EH (cell line): ENCODE measurements around the gene SKI.
A peak's percentile ranks its signal among the peaks of the same experiment; 100 is the strongest.

Experiments used
- DNase-seq: peaks from one replicate; pipeline ENCODE4 v3.0.0-alpha.2; 2015; ENCODE audit warnings: low read depth

SKI gene

DNA sequence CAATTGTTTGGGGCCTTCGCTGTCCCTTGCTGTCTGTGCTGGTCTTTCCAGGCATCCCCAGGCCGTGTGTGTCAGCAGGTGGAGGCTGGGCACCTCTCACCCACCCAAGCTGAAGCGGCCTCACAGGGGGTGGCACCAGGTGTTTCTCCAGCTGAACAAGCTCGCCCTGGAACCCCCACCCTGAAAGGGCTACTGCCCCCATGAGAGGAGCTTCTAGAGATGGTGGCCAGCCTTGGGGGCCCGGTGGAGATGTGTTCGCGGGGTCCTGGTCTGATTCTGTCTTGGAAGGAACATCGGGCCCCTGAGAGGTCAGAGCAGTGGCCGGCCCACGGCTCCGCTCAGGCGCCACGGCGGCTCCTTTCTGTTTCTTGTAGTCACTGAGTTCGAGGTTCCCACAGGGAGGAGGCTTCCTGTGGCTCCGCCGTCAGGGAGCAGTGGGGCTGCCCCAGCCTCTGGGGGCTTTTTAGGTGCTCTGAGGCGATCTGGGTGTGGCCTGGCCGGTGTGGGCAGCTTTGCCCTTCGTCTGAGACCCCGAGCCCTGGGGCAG, 46.9 kb downstream of the SKI start:
- DNase-seq: no peak

DNA sequence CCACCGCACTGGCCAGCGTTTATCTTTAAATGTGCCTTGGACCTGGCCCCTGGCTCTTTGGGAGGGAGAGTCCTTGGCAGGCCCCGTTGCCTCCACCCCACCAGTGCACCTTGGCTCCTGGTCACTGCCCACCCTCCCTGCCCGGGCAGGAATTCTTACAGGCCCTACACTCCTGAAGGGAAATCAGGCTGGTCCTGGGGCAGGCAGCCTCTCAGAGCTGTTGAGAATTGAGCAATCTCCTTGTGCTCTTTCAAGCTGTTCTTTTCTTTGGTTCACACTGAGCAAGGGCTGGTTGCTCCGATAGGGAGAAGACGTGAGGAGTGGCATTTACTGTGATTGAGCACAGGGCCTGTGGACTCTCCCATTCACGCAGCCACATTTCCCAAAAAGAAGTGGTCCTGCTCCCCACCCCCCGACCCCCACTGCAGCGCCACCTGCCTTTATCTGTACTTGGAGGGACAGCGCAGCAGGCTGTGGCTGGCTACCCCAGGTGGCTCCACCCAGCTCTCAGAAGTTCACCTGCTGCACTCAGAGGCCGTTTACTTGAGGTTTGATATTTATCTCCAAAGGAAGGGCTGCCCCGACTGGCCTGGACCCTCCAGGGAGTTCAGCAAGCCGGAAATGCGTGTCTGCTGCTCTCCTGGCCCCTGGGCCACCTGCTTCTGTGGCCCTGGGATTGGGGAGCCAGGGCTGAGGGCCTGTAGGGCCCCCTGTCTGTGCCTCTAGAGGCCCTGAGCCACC, 47.8 kb downstream of the SKI start:
- DNase-seq: peak; percentile 40

DNA sequence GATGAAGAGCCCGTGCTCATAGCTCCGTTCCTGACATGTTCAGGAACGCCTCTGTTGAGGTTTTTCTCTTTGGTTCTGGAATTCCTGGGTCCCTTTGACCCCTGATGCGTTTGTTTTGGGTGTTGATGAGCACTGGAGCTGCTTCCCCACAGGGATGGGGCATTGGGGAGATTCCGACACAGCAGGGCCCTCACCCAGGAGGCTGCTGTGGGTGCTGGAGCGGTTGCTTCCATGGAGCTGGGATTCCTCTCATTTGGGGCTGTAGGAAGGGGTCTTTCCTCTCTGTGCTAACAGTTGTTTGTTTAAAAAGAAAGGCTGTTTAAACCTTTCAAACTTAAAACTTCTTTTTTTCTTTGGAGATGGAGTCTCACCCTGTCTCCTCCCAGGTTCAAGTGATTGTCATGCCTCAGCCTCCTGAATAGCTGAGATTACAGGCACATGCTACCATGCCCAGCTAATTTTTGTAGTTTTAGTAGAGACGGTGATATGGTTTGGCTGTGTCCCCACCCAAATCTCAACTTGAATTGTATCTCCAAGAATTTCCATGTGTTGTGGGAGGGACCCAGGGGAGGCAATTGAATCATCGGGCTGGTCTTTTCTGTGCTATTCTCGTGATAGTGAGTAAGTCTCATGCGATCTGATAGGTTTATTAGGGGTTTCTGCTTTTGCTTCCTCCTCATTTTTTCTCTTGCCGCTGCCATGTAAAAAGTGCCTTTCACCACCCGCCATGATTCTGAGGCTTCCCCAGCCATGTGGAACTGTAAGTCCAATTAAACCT, 48.9 kb downstream of the SKI start:
- DNase-seq: peak; percentile 60

DNA sequence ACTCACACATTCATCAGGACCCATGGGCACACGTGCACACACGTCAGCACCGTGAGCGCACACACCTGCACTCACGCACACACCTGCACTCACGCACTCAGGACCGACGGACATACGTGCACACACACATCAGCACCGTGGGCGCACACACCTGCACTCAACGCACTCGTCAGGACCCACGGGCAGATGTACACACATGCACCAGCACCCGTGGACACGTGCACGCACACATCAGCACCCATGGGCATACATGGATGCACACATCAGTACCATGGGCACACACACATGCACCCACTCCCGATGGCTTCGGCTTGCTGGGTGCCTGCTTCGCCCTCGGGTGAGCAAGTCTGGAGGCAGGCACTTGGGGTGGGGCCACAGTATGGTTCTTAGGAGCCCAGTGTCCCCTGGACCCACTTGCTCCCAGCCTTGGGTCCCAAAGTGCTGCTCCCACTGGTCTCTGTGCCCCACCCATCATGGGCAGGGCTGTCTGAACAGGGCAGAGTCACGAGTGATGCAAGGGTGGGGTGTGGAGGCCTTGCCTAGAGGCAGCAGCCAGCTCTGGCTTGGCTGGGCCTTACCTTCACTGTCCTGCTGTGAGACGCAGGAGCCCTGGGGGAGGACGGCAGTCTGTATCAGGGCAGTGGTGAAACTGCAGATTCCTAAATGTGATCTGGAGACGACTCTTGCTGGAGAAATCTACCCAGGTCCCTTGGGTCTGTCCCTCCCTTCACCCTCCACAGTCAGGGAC, 49.8 kb downstream of the SKI start:
- peak; percentile 30 for DNase-seq

DNA sequence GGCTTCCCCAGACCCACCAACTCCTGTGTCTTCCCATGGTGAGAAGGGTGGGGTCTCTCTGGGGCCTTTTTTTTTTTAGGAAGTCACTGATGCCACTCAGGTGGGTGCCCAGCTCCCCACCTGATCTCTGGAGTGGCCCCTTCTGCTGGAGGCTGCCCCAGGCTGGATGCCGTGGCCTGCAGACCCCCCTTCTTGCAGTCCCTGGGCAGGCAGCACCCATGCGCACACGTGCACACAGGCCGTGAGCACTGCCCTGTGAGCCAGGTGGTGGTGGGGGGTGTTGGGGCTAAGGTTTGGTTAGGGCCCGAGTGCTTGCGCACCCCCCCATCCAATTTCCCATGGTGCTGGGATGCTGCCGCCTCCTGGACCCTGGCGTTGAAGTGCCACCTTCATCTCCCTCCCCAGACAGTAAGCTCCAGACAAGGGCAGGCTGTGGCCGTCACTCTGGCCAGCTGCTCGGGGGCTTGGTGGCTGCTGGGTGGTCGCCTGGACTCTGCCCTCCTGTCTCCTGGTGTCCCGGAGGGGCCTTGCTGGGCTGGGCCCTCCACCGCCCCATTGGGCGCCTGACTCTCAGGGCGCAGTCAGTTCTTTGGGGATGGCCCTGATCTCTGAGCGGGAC, 50.6 kb downstream of the SKI start:
- no peak for DNase-seq

DNA sequence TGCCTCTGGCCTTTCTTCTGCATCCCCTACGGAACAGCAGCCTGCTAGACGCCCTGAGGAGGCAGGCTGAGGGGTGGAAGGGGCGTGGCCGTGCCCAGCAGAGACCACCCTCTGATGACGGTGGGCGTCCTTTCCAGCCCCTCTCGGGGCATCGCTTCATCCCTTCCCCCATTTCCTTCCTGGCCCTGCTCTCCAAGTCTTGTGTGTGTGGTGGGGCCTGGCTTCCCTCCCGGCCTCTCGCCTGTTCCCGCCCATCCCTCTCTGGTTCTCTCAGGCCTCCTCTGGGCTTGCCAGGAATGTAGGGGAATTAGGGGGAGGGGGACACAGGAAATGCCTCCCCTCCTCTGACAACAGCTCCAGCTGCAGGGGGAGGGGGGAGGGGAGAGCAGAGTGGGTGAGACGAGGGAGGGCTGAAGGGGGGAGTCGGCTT, 51.1 kb downstream of the SKI start:
- DNase-seq: peak; percentile 95

DNA sequence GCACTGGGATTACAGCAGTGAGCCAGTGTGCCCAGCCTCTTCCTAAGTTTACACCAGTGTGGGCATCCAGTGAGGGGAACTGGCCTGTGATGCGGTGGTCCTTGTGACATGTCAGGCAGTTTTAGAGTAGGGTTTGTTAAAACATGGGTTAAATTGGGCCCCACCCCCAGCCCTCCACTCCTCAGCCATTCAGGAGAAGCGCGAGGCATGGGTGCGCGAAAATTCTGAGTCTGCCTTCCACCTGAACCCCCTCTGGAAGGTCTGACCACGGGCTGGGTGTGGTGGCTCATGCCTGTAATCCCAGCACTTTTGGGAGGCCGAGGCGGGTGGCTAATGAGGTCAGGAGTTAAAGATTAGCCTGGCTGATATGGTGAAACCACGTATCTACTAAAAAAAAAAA, 51.7 kb downstream of the SKI start:
- DNase-seq: no peak

DNA sequence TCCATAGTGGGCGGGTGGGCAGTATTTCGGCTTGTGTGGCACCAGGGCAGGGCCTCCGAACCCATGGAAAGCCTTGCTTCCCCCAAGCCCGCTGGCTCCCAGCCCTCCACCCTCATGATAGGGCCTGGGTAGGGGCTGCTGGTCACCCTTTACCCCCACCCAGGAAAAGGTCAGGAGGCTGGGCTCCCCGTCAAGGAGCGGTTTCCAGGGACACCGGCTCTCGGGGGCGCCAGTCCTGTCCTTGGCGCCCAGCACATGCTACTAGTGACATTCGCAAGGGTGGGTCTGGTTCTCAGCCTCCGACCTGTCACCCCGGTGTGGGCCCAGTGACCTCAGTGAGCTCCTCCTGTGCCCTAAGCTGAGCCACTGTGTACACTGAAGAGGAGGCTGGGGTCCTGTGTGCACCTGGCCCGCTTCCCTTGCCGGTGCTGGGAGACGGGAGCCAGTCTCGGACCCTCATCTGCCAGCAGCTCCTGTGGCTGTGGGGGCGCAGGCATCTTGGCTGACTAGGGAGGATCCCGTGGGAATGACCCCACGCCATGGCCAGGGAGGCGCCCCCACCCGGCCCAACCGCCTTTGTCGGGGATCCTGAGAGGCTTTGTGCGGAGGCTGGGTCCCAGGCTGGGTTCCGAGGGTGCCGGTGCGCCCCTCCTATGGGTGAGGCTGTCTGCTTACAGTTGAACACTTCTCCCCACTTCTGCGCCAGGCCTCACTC, 54.6 kb downstream of the SKI start:
- no peak for DNase-seq

DNA sequence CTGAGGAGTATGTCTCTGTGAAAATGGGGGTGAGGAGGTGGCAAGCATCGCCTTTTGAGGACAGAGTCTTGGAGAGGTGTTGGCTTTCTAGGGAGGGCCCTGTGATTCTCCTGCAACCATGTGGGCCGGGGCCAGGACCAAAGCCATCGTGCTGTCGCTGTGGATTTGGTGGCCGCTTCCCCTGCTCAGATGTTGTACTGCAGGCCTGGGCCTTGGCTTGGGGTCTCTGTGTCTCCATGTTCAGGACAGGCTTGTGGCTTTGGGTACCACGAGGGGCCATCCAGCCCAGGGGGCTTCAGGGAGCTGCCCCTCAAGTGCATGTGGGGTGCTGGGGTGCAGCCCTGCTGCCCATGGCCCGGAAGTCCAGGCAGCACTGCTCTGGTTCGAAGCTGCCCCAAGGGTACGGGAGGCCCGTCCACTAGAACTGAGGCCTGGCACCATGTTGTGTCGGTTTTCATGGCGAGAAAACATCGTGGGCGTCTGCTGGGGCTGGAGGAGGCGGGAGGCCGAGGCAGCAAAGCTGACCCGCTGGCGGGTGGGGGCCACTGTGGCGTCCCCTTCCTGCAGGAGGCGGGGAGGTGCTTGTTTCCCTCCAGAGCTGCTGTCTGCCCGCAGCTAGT, 55.4 kb downstream of the SKI start:
- DNase-seq: no peak

DNA sequence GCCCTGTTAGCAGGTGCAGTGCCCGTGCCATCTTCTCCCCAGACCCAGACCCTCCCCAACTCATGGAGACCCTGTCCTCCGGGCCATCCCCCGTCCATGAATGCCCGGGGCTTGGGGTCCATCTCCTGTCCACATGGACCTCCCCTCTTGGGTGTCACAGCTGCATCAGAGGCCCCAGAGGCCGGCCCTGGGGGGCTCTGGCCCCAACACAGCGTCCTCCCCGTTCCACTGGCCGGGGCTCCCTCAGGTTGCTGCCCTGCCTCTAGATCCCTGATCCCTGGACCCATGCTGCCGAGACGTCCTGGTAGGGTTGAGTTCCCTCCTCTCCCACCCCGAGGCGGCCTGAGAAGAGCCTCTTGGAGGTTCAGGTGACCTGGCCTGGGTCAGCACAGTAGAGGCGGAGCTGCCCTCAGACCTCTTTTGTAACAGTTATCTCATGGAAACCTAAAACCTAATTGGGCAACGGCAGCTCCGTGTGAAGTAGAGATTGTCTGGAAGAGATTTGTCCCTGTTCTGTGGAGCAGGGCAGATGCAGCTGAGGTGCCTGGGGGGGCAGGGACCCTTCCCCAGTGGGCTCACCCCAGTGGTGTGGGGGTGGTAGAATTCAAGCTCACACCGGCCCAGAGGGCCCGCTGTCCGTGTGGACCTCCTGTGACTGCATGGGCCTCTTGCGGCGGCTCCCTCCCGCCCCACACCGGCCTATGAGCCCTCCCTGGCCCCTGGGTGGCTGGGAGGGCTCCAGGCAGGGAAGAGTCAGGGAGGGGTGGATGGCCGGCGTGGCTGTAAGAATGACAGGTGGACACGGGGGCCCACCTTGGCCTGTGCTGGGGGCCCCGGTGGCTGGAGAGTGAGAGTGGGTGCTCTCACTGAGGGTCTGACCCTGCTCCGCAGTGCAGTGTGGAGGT, 56.1 kb downstream of the SKI start:
- no peak for DNase-seq

DNA sequence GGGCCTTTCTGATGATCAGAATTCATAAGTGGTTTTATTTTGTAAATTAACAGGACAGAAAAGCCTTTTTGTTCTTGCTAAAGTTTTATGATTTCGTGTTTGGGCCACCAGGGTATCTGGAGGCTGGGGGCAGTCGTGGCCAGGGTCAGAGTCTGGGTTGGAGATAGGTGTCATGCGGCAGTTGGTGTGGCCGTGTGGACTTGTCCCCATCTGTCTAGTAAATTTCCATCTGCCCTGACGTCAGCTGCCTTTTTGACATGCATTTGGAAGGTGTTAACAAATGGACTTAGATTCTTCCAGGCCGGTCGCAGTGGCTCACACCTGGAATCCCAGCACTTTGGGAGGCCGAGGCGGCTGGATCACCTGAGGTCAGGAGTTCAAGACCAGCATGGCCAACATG, 56.8 kb downstream of the SKI start:
- DNase-seq: no peak

DNA sequence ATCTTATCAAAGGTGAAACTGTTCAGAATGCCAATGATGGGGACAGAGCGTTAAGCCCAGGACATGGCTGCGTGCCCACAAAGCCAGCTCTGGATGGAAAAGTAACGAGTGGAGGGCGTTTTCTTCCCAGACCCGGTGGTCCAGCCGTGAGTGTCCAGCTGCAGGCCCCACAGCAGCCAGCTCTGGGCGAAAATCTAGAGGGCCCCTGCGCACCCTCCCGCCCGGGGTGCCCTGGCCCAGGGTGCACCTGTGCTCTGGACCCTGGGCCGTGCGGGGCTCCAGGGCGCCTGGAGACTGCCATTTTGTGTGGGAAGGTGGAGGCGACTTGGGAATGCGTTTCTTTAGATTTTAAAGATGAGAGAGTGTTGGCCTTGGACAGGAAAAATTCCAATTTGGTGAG, 58.8 kb downstream of the SKI start:
- DNase-seq: no peak

DNA sequence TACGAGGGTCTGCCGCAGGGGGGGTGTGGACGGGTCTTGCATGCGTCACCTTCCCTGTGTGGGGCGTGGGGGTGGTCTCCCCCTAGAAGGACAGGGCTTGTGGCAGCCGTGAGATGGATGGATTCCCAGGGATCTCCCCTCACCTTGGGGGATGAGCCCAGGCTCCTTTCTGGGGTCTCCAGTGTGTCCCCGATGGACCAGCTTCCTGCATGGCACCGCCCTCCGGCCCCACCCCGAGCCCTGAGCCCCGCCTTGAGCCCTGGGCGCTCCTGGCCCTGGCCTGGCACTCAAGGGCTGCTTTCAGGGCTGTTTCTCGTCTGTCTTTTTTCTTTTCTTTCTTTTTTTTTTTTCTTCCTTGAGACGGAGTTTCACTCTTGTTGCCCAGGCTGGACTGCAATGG, 59.5 kb downstream of the SKI start:
- no peak for DNase-seq

DNA sequence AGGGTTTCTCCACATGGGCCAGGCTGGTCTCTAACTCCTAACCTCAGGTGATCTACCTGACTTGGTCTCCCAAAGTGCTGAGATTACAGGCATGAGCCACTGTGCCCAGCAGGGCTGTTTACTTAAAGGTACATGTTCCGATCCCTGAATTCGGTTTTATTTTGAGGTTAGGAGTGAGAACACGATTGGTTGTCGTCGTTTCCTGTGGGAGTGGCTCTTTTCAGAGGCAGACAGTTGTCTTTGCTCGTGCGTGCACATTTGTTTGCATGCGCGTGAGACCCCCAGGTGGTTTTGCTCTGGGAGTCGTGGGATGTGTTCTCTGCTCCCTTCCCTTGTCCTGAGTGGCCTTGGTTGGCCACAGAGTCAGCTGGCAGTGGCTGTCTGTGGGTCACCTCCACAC, 60.2 kb downstream of the SKI start:
- DNase-seq: no peak

DNA sequence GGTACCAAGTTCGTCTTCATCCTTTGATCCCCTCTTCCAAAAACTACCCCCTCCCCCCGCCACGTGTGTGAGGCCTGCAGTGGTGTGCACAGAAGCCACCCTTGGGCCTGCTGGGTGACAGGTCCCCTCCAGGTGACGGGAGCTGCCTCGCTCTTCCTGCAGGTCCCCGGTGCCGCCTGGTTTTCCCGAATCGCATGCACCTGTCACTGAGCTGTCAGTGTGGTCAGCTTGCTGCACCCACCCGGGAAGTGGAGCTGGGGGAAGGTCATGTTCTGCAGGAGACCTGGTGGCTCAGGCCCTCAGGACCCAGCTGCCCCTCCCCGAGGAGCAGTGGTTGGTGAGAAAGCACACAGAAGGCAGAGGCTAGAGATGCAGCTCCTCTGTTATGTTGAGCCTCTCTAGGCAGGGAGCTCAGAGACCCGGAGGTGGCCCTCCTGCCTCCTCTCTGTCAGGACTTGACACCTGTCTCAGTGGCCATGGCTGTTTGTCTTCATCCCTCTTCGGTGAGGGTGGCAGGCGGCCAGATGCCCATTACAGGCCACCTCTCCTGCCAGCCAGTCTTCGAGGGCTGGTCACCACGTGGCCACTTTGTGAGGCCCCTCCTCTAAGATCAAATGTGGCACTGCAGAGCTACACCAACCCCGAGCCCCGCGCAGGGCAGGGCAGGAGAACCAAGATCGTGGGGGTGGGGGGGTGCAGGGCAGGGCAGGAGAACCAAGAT, 60.9 kb downstream of the SKI start:
- DNase-seq: no peak

DNA sequence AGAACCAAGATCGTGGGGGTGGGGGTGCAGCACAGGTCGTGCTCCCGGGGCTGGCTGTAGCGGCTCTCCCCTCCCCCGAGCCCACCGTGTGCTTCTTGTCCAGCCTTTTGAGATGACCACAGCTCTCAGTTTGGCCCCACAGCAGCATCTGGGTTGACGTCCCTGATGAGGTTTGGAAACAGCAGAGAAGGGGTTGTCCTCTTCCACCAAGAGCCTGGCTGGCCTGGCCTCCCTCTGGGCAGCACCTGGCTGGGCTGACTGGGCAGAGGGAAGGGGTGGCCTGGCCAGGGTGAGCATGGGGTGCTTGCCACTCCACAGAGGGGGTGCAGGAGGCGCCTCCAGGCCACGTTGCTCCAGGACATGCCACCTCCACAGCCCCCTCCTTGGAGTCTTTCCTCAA, 61.5 kb downstream of the SKI start:
- no peak for DNase-seq

DNA sequence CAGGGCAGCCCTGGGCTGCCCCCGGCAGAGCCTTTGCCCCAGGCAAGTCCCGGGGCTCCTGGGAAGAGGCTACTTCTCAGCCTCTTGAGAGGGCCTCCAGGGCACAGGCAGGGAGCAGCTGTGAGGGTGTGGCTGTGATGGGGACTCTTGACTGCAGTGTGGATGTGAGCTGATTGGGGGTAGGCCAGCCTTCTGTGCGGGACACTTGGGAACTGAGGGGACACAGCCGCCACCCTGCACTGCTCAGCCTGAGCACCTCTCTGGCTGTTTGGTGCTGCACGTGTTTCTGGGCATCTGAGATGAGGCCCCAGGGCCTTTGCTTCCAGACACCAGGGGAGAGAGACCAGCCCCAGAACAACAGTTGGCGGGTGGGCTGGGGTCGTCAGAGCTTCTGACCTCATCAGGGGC, 62.1 kb downstream of the SKI start:
- DNase-seq: peak; percentile 39

DNA sequence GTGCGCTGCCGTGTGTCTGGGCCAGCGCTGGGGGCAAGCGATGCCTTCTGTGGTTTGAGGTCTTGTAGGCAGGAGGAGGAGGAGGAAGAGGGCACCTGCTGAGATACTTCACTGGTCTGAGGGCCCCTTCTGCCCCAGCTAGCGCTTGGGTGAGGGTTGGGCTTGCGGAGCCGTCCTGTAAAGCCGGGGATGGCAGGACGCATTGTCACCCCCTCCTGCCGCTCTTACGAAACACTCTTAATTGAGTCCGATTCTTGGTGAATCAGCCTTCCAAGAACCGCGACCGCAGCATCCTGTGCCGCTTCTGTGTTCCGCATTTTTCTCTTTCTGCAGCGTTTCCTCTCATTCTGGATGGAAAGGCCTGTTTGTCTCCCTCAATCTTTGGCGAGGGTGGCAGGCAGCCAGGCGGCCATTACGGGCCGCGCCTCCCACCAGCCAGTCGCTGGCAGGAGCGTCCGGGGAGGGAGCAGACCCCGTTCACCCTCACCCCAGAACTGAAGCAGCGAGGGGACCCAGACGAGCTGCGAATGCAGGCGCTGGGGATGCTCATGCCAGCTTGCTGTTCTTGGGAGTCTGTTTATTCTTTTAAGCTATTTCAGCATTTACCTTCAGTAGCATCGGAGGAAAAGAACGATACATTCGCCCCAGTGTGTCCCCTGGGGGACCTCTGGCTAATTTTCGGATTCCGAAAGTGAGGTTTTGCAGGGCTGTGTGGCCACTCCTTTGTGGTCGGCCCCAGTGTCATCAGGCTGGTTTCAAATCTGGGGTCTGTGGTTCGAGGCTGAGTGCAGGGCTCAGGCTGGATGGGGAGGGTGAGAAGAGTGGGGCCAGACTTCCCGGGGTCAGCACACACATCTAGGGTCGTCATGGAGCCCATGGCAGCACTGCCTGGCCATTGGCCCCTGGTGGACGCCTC, 62.7 kb downstream of the SKI start:
- peak; percentile 99 for DNase-seq
